UCSD-AML1 (cell line): ENCODE measurements around the gene MCHR1.
"Not testable (repeated sequence)": the region's sequence is repeated elsewhere in the genome, so short reads cannot be mapped to it uniquely, and the experiment has no call there.

Experiments
- DNase-seq: peaks from one replicate; lab custom pipeline; 2025; ENCODE audit not compliant: unreplicated experiment; lab: John Stamatoyannopoulos, UW

Gene MCHR1

DNA sequence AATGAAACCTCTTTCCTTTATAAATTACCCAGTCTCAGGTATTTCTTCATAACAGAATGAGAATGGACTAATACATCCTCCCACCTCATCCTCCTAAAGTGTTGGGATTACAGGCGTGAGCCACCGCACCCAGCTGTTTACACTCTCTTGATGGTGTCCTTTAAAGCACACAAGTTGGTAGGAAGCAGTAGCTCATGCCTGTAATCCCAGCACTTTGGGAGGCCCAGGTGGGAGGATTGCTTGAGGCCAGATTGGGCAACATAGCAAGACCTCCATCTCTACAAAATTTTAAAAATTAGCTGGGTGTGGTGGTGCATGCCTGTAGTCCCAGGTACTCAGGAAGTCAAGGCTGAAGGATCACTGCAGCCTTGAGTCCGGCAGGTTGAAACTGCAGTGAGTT is 23.3 kb upstream of the MCHR1 start:
- not testable (repeated sequence) for DNase-seq

DNA sequence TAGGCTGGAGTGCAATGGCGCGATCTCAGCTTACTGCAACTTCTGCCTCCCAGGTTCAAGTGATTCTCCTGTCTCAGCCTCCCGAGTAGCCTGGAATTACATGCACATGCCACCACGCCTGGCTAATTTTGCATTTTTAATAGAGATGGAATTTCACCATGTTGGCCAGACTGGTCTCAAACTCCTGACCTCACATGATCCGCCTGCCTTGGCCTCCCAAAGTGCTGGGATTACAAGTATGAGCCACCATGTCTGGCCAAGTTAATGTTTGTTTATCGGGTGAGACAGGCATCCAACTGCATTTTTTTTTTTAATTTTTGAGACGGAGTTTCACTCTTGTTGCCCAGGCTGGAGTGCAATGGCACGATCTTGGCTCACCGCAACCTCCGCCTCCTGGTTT is 22.6 kb upstream of the MCHR1 start:
- not testable (repeated sequence) for DNase-seq

DNA sequence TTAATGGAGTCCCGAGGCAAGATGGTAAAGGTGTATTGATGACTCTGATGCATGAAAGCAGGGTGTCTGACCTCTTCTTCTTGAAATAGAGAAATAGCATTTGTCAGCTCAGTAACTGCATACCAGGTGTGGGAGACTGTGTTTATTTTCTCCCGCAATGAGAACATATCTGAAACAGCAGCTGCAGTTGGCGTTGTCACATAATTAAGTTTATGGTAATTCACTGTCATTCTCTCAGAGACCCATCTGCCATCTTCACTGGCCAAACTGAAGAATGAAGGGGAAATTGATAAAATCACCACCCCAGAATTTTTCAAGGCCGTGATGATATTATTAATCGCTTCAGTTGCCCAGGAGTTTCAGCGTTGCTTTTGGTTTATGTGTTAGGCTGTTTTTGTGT is 20.1 kb upstream of the MCHR1 start:
- DNase-seq = no peak

DNA sequence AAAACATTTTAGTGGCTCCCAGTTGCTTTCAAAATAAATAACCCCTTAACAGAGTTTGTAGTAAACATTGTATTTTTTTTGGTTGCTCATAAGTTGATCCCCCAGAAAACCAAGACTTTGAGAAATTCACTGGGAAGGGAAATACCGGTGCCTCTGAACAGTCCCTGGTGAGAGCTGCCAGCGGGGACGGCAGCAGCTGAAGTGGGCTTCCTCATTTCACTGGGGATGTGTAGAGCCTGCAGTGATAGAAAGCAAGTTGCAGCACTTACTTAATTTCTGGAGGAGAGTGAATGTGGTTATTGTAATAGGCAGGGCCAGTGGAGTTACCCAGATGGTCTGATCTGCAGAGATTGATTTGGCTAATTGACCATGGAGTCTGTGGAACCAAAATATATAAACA is 18.6 kb upstream of the MCHR1 start:
- DNase-seq = no peak

DNA sequence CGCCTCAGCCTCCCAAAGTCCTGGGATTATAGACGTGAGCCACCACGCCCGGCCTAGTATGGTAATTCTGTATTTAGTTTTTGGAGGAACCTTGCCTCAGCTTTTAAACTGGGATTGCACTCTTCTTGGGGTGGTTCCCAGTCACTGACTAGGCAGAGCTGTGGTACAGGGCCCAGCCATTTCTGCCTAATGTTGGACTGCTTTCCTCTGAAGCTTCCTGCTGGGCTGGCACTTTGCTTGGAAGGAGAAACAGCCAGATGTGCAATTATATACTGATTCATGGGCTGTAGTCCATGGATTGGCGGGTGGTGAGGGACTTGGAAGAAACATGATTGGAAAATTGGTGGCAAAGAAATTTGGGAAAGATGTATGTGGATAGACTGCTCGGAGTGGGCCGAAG is 17.6 kb upstream of the MCHR1 start:
- no peak for DNase-seq

DNA sequence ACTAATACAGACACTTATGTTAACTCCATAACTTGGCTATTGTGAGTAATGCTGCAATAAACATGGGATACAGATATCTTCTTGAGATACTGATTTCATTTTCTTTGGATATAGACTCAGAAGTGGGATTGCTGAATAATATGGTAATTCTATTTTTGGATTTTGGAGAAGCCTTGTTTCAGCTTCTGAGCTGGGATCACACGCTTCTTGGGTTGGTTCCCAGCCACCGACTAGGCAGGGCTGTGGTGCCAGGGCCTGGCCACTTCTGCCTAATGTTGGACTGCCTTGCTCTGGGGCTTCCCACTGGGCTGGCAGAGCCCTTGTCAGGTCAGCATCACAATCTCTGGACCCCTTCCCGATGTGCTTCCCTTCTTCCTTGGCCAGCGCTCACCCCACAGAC is 14.0 kb upstream of the MCHR1 start:
- DNase-seq = no peak

DNA sequence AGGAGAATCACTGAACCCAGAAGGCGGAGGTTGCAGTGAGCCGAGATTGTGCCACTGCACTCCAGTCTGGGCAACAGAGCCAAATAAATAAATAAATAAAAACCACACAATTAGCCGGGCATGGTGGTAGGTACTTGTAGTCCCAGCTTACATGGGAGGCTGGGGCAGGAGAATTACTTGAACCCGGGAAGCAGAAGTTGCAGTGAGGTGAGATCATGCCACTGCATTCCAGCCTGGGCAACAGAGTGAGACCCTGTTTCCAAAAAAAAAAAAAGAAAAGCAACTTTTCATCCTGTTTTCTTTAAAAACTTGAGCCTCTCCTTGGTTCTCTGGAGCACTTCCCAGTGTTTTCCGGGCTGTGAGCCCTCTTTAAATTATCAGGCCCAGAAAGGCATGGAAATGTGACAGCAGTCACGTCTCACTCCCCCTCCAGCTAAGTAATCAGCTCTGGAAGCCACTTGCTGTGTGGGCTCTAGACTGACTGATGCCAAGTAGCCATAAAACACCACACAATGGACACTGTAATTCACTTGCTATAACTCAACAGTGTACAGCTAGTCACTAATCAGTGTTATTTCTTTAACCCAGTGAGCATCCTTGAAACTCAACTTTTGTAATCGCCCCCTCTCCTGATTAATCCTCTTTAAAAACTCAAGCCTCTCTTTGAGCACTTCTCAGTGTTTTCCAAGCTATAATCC is 13.0 kb upstream of the MCHR1 start:
- DNase-seq = no peak

DNA sequence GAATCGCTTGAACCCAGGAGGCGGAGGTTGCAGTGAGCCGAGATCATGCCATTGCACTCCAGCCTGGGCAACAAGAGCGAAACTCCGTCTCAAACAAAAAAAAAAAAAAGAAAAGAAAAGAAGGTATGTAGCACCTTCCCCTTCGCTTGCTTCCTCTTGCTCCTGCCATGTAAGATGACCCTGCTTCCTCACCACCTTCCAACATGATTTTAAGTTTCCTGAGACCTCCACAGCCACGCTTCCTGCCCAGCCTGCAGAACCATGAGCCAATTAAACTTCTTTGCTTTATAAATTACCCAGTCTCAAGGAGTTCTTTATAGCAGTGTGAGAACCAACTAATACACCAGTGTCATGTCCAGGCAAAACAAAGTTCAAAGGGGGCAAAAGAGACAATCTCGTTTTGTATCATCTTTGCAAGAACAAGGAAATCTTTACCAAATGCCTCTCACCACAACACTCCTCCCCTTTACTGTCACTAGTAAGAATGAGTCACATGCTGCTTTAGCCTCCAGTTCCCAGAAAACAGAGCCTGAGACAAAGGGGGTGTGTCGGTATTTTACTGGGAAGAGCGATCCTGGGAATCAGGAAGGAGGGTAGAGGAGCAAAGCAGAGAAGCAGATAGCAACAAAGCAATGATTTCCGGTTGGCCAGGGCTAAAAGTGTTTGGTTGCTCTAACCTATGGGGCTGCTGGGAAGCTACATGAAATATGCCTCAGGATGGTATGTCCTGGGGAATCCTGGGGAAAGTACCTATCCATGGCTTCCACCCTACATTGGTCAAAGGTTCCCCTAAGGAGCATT is 10.5 kb upstream of the MCHR1 start:
- no peak for DNase-seq

DNA sequence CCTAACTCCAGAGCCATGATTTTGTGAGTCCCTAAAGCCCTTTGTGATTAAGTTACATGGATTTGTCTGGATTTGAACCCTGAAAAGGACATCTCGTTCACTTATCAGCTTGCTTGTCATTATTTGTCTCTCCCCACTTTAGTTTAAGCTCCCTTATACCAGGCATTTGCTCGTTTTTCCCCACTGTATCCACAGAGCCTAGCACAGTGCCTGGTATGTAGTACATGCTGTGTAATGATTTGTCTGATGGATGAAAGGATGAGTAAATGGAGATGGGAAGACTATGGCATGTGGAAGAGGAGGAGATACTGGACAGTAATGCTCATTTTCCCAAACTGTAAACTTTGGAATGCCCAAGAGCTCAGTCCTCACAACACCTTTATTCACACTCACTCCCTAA is 9.2 kb upstream of the MCHR1 start:
- DNase-seq = no peak

DNA sequence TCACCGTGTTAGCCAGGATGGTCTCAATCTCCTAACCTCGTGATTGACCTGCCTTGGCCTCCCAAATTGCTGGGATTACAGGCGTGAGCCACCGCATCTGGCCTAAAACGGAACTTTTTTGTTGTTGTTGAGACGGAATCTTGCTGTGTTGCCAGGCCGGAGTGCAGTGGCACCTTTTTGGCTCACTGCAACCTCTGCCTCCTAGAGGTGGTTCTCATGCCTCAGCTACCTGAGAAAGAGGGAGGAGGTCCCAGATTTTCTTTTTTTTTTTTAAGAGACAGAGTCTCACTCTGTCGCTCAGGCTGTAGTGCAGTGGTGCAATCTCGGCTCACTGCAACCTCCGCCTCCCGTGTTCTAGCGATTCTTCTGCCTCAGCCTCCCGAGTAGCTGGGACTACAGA is 7.9 kb upstream of the MCHR1 start:
- no peak for DNase-seq

DNA sequence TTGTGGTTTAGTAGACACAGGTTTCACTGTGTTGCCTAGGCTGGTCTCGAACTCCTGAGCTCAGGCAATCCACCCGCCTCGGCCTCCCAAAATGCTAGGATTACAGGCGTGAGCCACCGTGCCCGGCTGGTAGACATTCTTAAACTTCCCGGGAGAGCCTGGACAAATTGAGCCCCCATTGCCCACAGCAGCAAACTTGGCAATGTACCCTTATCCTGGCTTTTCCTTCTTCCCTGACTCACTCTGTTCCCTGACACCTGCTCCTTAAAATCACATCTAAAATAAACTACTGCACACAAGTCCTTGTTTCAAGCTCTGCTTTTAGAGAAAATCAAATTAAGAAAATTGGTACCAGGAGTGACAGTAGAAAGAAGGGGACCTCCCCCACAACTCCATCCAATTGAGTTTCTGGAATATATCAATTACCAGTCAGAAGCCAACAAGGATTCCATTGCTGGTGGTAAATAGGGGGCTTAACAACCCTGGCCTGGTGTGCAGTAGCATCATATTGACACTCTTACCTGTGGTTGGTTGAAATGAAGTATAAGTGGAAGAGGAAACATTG is 7.4 kb upstream of the MCHR1 start:
- DNase-seq = no peak

DNA sequence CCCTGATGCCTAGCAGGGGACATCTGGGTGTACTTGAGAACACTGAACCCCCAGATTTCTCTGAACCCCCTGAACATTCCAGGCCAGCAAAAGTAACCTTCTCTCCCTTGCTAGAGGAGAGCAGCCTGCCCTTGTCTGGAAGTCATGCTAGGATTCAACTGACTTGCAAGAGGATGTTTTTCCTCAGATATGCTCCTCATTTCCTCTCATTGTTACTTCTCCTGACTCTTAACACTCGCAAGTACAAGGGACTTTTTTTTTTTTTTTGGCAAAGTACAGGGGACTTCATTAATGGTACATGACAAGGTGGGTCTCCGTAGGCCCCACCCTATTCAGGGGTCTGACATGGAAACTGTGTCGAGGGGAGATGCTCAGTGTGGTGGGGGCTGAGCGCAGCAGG is 6.3 kb upstream of the MCHR1 start:
- DNase-seq = no peak

DNA sequence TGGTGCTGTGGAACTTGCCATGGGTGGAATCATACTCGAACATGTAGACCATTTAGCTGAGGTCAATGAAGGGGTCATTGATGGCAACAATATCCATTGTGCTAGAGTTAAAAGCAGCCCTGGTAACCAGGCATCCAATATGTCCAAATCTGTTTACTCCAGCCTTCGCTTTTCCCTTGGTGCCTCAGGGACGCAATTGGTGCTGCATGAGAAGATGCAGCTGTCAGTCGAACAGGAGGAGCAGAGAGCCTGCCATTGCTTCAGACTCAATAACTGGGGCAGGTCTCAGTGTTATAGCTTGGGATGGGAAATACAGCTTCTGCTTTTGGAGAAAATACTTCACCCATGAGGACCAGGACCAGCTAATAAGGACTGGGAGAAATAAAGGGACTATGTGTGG is 5.0 kb upstream of the MCHR1 start:
- no peak for DNase-seq

DNA sequence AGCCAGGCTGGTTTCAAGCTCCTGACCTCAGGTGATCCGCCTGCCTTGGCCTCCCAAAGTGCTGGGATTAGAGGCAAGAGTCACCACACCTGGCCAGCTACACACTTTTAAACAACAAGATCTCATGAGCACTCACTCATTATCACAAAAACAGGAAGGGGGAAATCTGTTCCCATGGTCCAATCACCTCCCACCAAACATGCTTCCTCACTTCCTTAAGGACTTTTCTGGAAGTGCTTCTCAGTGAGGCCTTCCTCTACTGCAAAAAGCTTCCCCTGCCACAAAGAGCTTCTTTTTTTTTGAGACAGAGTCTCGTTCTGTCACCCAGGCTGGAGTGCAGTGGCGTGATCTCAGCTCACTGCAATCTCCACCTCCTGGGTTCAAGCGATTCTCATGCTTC is 3.1 kb upstream of the MCHR1 start:
- not testable (repeated sequence) for DNase-seq

DNA sequence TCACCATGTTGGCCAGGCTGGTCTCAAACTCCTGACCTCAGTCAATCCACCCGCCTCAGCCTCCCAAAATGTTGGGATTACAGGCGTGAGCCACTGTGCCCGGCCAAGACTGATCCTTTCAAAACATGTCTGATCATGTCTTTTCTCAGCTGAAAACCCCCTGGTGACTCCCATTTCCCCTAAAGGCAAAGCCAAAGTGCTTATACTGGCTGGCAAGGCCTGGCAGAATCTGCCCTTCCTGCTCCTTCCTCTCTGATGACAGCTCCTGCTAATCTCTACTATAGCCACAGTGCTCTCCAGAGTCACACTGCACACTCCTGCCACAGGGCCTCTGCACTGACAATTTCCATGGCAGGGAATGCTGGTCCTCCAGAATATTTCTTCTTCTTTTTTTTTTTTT is 2.6 kb upstream of the MCHR1 start:
- DNase-seq = no peak

DNA sequence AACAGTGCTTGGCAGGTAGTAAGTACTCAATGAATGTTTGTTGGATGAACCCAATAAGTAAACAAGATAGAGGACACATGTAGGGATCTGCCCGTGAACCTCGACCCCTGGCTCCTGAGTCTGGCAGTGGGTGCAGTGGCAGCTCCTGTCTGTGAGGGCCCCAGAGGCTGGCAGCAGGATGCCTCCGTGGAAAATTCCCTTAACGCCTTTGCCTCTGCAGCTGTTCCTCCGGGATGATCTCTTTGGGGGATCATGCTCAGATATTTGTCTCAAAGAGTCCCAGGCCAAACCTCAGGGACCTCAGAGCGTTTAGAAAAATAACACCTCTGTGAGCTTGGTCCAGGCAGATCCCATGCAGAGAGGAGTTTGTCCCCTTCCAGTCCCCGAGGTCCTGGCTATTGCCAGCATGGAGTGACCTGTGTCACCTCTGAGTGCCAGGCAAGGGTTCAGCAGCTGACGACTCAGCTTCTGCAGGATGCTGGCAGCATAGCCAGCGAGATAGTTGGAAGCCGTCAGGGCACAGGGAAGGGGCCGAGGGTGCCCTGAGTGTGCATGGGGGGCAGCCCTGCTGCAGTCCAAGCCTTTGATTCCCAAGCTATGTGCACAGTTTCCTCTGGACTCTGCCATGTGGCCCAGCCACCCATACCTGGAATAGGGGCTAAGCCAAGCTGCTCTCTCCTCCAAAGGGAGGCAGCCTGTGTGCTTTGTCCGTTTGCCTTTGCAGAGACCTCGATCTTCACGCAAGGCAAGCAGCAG is 613 bp upstream of the MCHR1 start:
- DNase-seq = no peak

DNA sequence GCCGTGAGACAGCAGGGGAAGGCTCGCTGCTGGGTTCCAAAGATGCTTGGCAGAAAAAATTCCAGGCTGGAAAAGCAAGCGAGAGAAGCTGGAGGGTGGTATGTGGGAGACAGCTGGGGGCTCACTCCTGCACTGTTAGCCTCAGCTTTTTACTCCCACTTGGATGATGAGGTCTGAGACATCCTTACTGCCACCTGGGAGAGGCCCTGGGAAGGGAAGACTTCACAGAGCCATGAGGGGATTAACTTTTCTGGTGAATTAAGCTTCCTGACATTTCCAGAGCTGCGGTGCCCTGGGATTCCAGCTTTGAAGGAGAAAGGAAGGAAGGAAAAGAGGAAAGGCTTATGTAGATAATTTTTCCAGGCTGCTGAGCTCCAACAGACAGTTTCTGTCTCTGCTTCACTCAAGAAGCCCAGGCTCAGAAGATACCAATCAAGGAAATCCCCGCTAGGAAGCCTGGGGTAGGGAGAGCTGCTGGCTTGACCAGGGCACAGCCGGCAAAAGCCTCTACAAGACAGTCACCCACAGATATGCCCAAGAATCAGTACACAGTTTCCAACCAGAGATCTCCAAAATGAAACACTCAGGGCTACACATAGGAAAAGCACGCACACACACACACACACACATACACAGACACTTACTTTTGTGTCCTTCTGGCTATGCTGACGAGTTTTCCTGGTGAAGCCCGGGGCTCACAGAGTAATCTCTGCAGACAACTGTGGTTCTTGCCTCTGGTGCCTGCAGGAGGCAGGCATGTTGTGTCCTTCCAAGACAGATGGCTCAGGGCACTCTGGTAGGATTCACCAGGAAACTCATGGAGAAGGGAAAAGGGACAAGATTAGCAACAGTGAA is 907 bp downstream of the MCHR1 start:
- DNase-seq = no peak

DNA sequence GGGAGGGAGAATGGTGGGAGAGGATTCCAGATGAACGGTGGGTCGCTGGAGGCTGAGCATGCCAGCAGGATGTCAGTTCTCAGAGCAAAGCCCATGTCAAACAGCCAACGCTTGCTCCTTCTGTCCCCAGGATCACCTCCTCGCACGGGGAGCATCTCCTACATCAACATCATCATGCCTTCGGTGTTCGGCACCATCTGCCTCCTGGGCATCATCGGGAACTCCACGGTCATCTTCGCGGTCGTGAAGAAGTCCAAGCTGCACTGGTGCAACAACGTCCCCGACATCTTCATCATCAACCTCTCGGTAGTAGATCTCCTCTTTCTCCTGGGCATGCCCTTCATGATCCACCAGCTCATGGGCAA is 1.5 kb downstream of the MCHR1 start:
- DNase-seq = no peak

DNA sequence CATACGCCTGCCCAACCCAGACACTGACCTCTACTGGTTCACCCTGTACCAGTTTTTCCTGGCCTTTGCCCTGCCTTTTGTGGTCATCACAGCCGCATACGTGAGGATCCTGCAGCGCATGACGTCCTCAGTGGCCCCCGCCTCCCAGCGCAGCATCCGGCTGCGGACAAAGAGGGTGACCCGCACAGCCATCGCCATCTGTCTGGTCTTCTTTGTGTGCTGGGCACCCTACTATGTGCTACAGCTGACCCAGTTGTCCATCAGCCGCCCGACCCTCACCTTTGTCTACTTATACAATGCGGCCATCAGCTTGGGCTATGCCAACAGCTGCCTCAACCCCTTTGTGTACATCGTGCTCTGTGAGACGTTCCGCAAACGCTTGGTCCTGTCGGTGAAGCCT is 2.2 kb downstream of the MCHR1 start:
- no peak for DNase-seq

DNA sequence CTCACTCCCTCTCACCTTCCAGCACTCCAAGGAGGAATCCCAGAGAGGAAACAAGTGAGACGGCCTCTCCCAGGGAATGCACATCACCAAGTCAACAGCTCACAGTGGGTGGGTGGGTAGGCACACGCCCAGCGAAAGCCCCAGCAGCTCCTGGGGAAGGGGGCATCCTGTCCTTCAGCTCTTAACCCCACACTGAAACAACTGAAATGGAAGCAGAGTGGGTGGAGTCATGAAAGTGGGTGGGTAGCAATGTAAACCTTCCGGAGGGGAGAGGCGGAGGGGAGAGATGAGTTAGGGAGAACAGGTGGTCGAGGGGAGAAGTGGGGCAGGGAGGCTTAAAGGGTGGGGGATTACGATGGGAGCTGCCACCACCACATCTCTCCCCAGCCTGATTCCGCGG is 5.4 kb downstream of the MCHR1 start:
- DNase-seq = no peak

DNA sequence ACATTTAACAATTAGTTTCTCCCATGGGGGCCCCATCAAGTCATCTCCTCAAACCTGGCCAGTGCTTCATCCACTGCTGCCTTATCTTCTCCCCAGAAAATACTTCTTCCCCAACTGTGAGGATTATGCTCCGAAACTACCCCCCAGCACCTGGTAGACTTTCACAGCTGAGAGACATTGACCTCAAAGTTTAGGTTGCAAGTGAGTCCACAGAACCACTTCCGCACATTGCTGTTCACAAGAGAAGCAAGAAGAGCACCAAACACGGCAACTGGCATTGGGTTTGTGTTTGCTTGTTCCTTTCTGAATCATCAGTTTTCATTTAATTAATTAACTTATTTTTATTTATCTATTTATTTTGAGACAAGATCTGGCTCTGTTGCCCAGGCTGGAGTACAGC is 6.1 kb downstream of the MCHR1 start:
- no peak for DNase-seq
